Activated CD4-positive, alpha-beta T cell treated with anti-CD3 and anti-CD28 coated beads, Interleukin-2, amount 10 ng/mL, durations not matched to agents 7 days and 5 days (primary cell): ENCODE results near the gene FIBP. TPM values are rescaled to one million over a fixed set of nuclear protein-coding genes. Genes with fewer than 3 reads are reported as not detected.

Experiments
- CTCF ChIA-PET: fragments of 350-600 bp; sonication (Branson Sonifier 250); formaldehyde crosslinking; loops from one replicate; lab custom pipeline; 2021; ENCODE audit warnings: antibody characterized with exemption; lab: Charles Lee
- POLR2A ChIA-PET: fragments of 350-600 bp; sonication (Branson Sonifier 250); formaldehyde crosslinking; loops from one replicate; lab custom pipeline; 2021; ENCODE audit warnings: antibody characterized with exemption; lab: Charles Lee
- DNase-seq: peaks from one replicate; pipeline ENCODE4 v3.0.0-alpha.2; 2020
- H3K27ac Mint-ChIP-seq: one replicate; pipeline ENCODE4 v1.8.0; 2021; ENCODE audit warnings: mild to moderate bottlenecking, moderate library complexity, mixed read lengths
- H3K27me3 Mint-ChIP-seq: one replicate; pipeline ENCODE4 v1.8.0; 2021; ENCODE audit warnings: mixed read lengths
- H3K36me3 Mint-ChIP-seq: one replicate; pipeline ENCODE4 v1.8.0; 2021; ENCODE audit warnings: low read depth, mixed read lengths
- H3K4me1 Mint-ChIP-seq: one replicate; pipeline ENCODE4 v1.8.0; 2021; ENCODE audit warnings: mixed read lengths
- H3K4me3 Mint-ChIP-seq: one replicate; pipeline ENCODE4 v1.8.0; 2021; ENCODE audit warnings: mild to moderate bottlenecking, moderate library complexity, mixed read lengths
- H3K9me3 Mint-ChIP-seq: one replicate; pipeline ENCODE4 v1.8.0; 2021; ENCODE audit warnings: mixed read lengths
- total RNA-seq, 2 experiments: library from RNA; stranded (reverse); gene quantifications; one replicate each; pipeline ENCODE4 v1.2.3, GENCODE V29; 2021

FIBP gene
- 100 to 1,000 TPM in 1 of 2 experiments, 10 to 100 TPM in 1; 94.7 to 112 TPM for total RNA-seq

- Mint-ChIP-seq H3K4me1 (peaks cover 70% of the 10 kb centered on the region), H3K9me3 (no peaks in the 10 kb centered on the region), H3K4me3 (peak within 1 kb of the TSS; percentile 90), H3K27ac (peak within 1 kb of the TSS; percentile 93), H3K36me3 (peaks cover 37% of the 10 kb centered on the region), H3K27me3 (no peaks in the 10 kb centered on the region)
- peak; percentile 98 for DNase-seq
- ChIA-PET CTCF (interaction anchor here (0.6 to 24.2 kb wide), 50 partner anchors 19 to 426 kb away, joined by 3 to 590 read pairs (median 4); partner anchors contain the start of genes AP5B1, BANF1, C11orf68 and CFL1), POLR2A (interaction anchor here (0.6 to 1.4 kb wide), 3 partner anchors 12 to 388 kb away, joined by 3 to 5 read pairs (median 3); partner anchors contain the start of gene FOSL1)
These were observed at the start of gene FIBP for GRCh38 chr11:65888163-65888814. TSS of gene FIBP (minus strand) at chr11:65888471. CDS start at chr11:65888418, 53 bp downstream.

- no peak for DNase-seq
- no peaks in the 10 kb centered on the region for H3K9me3 Mint-ChIP-seq
- ChIA-PET CTCF (interaction anchor here (11.6 kb wide), 1 partner anchor 50 kb away, joined by 64 read pairs; the partner anchor contains the start of genes CCDC85B and FIBP), POLR2A (no interaction called here)
- no peak overlapping the region for H3K4me3 Mint-ChIP-seq
- H3K27ac Mint-ChIP-seq = no peak overlapping the region
- no peaks in the 10 kb centered on the region for H3K36me3 Mint-ChIP-seq
- peaks cover 5% of the 10 kb centered on the region for H3K4me1 Mint-ChIP-seq
- H3K27me3 Mint-ChIP-seq = peaks cover 7% of the 10 kb centered on the region
These were observed 49.5 kb upstream of the FIBP start for GRCh38 chr11:65937766-65938165.

- H3K4me1 Mint-ChIP-seq = peaks cover 32% of the 10 kb centered on the region
- H3K27ac Mint-ChIP-seq = no peak overlapping the region
- DNase-seq = no peak
- no peaks in the 10 kb centered on the region for H3K9me3 Mint-ChIP-seq
- ChIA-PET CTCF (interaction anchor here (1.2 to 11.6 kb wide), 2 partner anchors 21 to 47 kb away, joined by 3 to 64 read pairs; partner anchors contain the start of genes CCDC85B and FIBP), POLR2A (no interaction called here)
- peaks cover 2% of the 10 kb centered on the region for H3K27me3 Mint-ChIP-seq
- H3K4me3 Mint-ChIP-seq = no peak overlapping the region
- peaks cover 2% of the 10 kb centered on the region for H3K36me3 Mint-ChIP-seq
These were observed 45.7 kb upstream of the FIBP start for GRCh38 chr11:65934014-65934413.

- ChIA-PET POLR2A (no interaction called here), CTCF (interaction anchor here (0.5 to 11.6 kb wide), 6 partner anchors 10 to 56 kb away, joined by 3 to 64 read pairs (median 3); partner anchors contain the start of genes CCDC85B and FIBP)
- no peak overlapping the region for H3K27ac Mint-ChIP-seq
- no peaks in the 10 kb centered on the region for H3K9me3 Mint-ChIP-seq
- peaks cover 46% of the 10 kb centered on the region for H3K4me1 Mint-ChIP-seq
- peaks cover 5% of the 10 kb centered on the region for H3K36me3 Mint-ChIP-seq
- DNase-seq = no peak
- no peaks in the 10 kb centered on the region for H3K27me3 Mint-ChIP-seq
- no peak overlapping the region for H3K4me3 Mint-ChIP-seq
These were observed 44.3 kb upstream of the FIBP start for GRCh38 chr11:65932558-65932919.

GRCh38 chr11:65931773-65932557 lies 43.7 kb upstream of the FIBP start:
- ChIA-PET POLR2A (no interaction called here), CTCF (interaction anchor here (0.5 to 11.6 kb wide), 5 partner anchors 14 to 57 kb away, joined by 3 to 64 read pairs (median 3); partner anchors contain the start of genes CCDC85B and FIBP)
- peaks cover 8% of the 10 kb centered on the region for H3K36me3 Mint-ChIP-seq
- no peak overlapping the region for H3K4me3 Mint-ChIP-seq
- DNase-seq = no peak
- no peaks in the 10 kb centered on the region for H3K9me3 Mint-ChIP-seq
- H3K4me1 Mint-ChIP-seq = peaks cover 52% of the 10 kb centered on the region
- H3K27me3 Mint-ChIP-seq = no peaks in the 10 kb centered on the region
- H3K27ac Mint-ChIP-seq = peak overlapping the region; percentile 80

GRCh38 chr11:65928667-65929066 lies 40.4 kb upstream of the FIBP start:
- no peaks in the 10 kb centered on the region for H3K9me3 Mint-ChIP-seq
- peak overlapping the region; percentile 99 for H3K27ac Mint-ChIP-seq
- H3K36me3 Mint-ChIP-seq = peaks cover 10% of the 10 kb centered on the region
- DNase-seq = no peak
- H3K27me3 Mint-ChIP-seq = no peaks in the 10 kb centered on the region
- ChIA-PET CTCF (interaction anchor here (0.7 to 11.6 kb wide), 6 partner anchors 14 to 69 kb away, joined by 3 to 64 read pairs (median 3); partner anchors contain the start of genes CCDC85B, FIBP and MUS81), POLR2A (no interaction called here)
- H3K4me3 Mint-ChIP-seq = peak overlapping the region; percentile 55
- peaks cover 59% of the 10 kb centered on the region for H3K4me1 Mint-ChIP-seq

- Mint-ChIP-seq H3K4me1 (peaks cover 63% of the 10 kb centered on the region), H3K36me3 (peaks cover 16% of the 10 kb centered on the region), H3K27ac (peak overlapping the region; percentile 99), H3K9me3 (no peaks in the 10 kb centered on the region), H3K4me3 (peak overlapping the region; percentile 55), H3K27me3 (no peaks in the 10 kb centered on the region)
- ChIA-PET CTCF (interaction anchor here (0.6 to 11.6 kb wide), 7 partner anchors 12 to 78 kb away, joined by 3 to 64 read pairs (median 3); partner anchors contain the start of genes CCDC85B, FIBP and MUS81), POLR2A (interaction anchor here (0.5 kb wide), 1 partner anchor 34 kb away, joined by 6 read pairs; no protein-coding TSS in a partner anchor)
- DNase-seq = peak; percentile 93
These were observed 39.7 kb upstream of the FIBP start for GRCh38 chr11:65927904-65928397.

- ChIA-PET POLR2A (no interaction called here), CTCF (interaction anchor here (1.7 kb wide), 1 partner anchor 37 kb away, joined by 3 read pairs; the partner anchor contains the start of gene FIBP)
- Mint-ChIP-seq H3K9me3 (no peaks in the 10 kb centered on the region), H3K4me1 (peaks cover 58% of the 10 kb centered on the region), H3K4me3 (no peak overlapping the region), H3K27ac (peak overlapping the region; percentile 19), H3K27me3 (no peaks in the 10 kb centered on the region), H3K36me3 (peaks cover 29% of the 10 kb centered on the region)
- DNase-seq = no peak
These were observed 37.1 kb upstream of the FIBP start for GRCh38 chr11:65925397-65925796.

GRCh38 chr11:65922565-65922964 lies 34.3 kb upstream of the FIBP start:
- Mint-ChIP-seq H3K27me3 (no peaks in the 10 kb centered on the region), H3K4me1 (peaks cover 47% of the 10 kb centered on the region), H3K36me3 (peaks cover 32% of the 10 kb centered on the region), H3K4me3 (peak overlapping the region; percentile 35), H3K27ac (peak overlapping the region; percentile 62), H3K9me3 (no peaks in the 10 kb centered on the region)
- ChIA-PET CTCF (interaction anchor here (0.8 to 2.9 kb wide), 7 partner anchors 10 to 63 kb away, joined by 3 to 11 read pairs (median 5); partner anchors contain the start of genes CCDC85B and FIBP), POLR2A (no interaction called here)
- no peak for DNase-seq

GRCh38 chr11:65921876-65922275 lies 33.6 kb upstream of the FIBP start:
- Mint-ChIP-seq H3K36me3 (peaks cover 35% of the 10 kb centered on the region), H3K4me1 (peaks cover 46% of the 10 kb centered on the region), H3K9me3 (no peaks in the 10 kb centered on the region), H3K4me3 (peak overlapping the region; percentile 32), H3K27ac (no peak overlapping the region), H3K27me3 (no peaks in the 10 kb centered on the region)
- DNase-seq = no peak
- CTCF ChIA-PET = interaction anchor here (0.8 to 2.9 kb wide), 5 partner anchors 11 to 37 kb away, joined by 3 to 11 read pairs (median 4); partner anchors contain the start of gene FIBP
- POLR2A ChIA-PET = no interaction called here

- H3K36me3 Mint-ChIP-seq = peaks cover 40% of the 10 kb centered on the region
- CTCF ChIA-PET = interaction anchor here (0.6 to 2.9 kb wide), 5 partner anchors 12 to 133 kb away, joined by 3 to 11 read pairs (median 3); partner anchors contain the start of gene FIBP
- no peaks in the 10 kb centered on the region for H3K27me3 Mint-ChIP-seq
- peak overlapping the region; percentile 95 for H3K4me3 Mint-ChIP-seq
- H3K9me3 Mint-ChIP-seq = no peaks in the 10 kb centered on the region
- DNase-seq = no peak
- H3K4me1 Mint-ChIP-seq = peaks cover 49% of the 10 kb centered on the region
- POLR2A ChIA-PET = no interaction called here
- H3K27ac Mint-ChIP-seq = no peak overlapping the region
These were observed 32.8 kb upstream of the FIBP start for GRCh38 chr11:65921033-65921555.

GRCh38 chr11:65920372-65920802 lies 32.1 kb upstream of the FIBP start:
- POLR2A ChIA-PET = no interaction called here

More at GRCh38 chr11:65920372-65920802, 32.1 kb upstream of the FIBP start:
- CTCF ChIA-PET = interaction anchor here (1.0 to 2.9 kb wide), 5 partner anchors 20 to 68 kb away, joined by 3 to 11 read pairs (median 4); partner anchors contain the start of genes FIBP and FOSL1
- no peak for DNase-seq
- Mint-ChIP-seq H3K4me3 (peak overlapping the region; percentile 95), H3K27me3 (no peaks in the 10 kb centered on the region), H3K4me1 (peaks cover 47% of the 10 kb centered on the region), H3K9me3 (no peaks in the 10 kb centered on the region), H3K36me3 (peaks cover 38% of the 10 kb centered on the region), H3K27ac (peak overlapping the region; percentile 90)
